ENCODE data around the gene HPS5.
"Not testable (repeated sequence)": the region's sequence is repeated elsewhere in the genome, so short reads cannot be mapped to it uniquely, and the experiment has no call there.

The HPS5 gene

GRCh38 chr11:18285841-18286240 lies 36.1 kb downstream of the HPS5 start:
- DNase-seq (ENCODE audit: low read depth), result no peak
- H3K4me3 ChIP-seq (ENCODE audit: low read depth, low read length), result no peak overlapping the region

- H3K4me3 ChIP-seq (ENCODE audit: low read depth, low read length), result no peak overlapping the region
- no peak for DNase-seq (ENCODE audit: low read depth)
Observed at GRCh38 chr11:18282626-18283025, 39.3 kb downstream of the HPS5 start.

GRCh38 chr11:18280438-18281045 lies 41.4 kb downstream of the HPS5 start:
- H3K4me3 ChIP-seq (ENCODE audit: low read depth, low read length), result no peak overlapping the region
- DNase-seq (ENCODE audit: low read depth), result no peak

- no peak overlapping the region for H3K4me3 ChIP-seq (ENCODE audit: low read depth, low read length)
- DNase-seq (ENCODE audit: low read depth), result no peak
Observed at GRCh38 chr11:18277565-18278271, 44.2 kb downstream of the HPS5 start.

GRCh38 chr11:18271206-18271605 lies 50.7 kb downstream of the HPS5 start:
- H3K4me3 ChIP-seq (ENCODE audit: low read depth, low read length), result no peak overlapping the region
- no peak for DNase-seq (ENCODE audit: low read depth)

- no peak for DNase-seq (ENCODE audit: low read depth)
Observed at GRCh38 chr11:18270102-18270501, 51.8 kb downstream of the HPS5 start.

GRCh38 chr11:18269252-18269651 lies 52.7 kb downstream of the HPS5 start:
- DNase-seq (ENCODE audit: low read depth), result not testable (repeated sequence)

More at GRCh38 chr11:18270102-18270501, 51.8 kb downstream of the HPS5 start:
- no peak overlapping the region for H3K4me3 ChIP-seq (ENCODE audit: low read depth, low read length)

GRCh38 chr11:18267335-18268133 lies 54.4 kb downstream of the HPS5 start:
- H3K4me3 ChIP-seq (ENCODE audit: low read depth, low read length); DNase-seq (ENCODE audit: low read depth): not testable (repeated sequence)

More at GRCh38 chr11:18269252-18269651, 52.7 kb downstream of the HPS5 start:
- H3K4me3 ChIP-seq (ENCODE audit: low read depth, low read length), result not testable (repeated sequence)

- peak; percentile 20 for DNase-seq (ENCODE audit: low read depth)
- no peak within 1 kb of the TSS for H3K4me3 ChIP-seq (ENCODE audit: low read depth, low read length)
Observed at GRCh38 chr11:18265949-18266348, 56.0 kb downstream of the HPS5 start, which contains the start of gene SAA1. TSS of gene SAA1 (plus strand) at chr11:18266264. CDS start at chr11:18266888, 624 bp downstream.

- no peak overlapping the region for H3K4me3 ChIP-seq (ENCODE audit: low read depth, low read length)
- no peak for DNase-seq (ENCODE audit: low read depth)
Observed at GRCh38 chr11:18264677-18265555, 57.0 kb downstream of the HPS5 start.

GRCh38 chr11:18264035-18264434 lies 57.9 kb downstream of the HPS5 start:
- DNase-seq (ENCODE audit: low read depth), result no peak
- no peak overlapping the region for H3K4me3 ChIP-seq (ENCODE audit: low read depth, low read length)

- H3K4me3 ChIP-seq (ENCODE audit: low read depth, low read length); DNase-seq (ENCODE audit: low read depth): not testable (repeated sequence)
Observed at GRCh38 chr11:18262681-18263350, 59.1 kb downstream of the HPS5 start.

GRCh38 chr11:18261721-18262120 lies 60.2 kb downstream of the HPS5 start:
- no peak overlapping the region for H3K4me3 ChIP-seq (ENCODE audit: low read depth, low read length)
- no peak for DNase-seq (ENCODE audit: low read depth)

GRCh38 chr11:18259259-18259658 lies 62.7 kb downstream of the HPS5 start:
- H3K4me3 ChIP-seq (ENCODE audit: low read depth, low read length), result no peak overlapping the region
- no peak for DNase-seq (ENCODE audit: low read depth)

GRCh38 chr11:18254781-18255361 lies 67.1 kb downstream of the HPS5 start:
- no peak for DNase-seq (ENCODE audit: low read depth)
- H3K4me3 ChIP-seq (ENCODE audit: low read depth, low read length), result no peak overlapping the region

GRCh38 chr11:18253778-18254338 lies 68.1 kb downstream of the HPS5 start:
- H3K4me3 ChIP-seq (ENCODE audit: low read depth, low read length), result no peak overlapping the region
- no peak for DNase-seq (ENCODE audit: low read depth)

- no peak for DNase-seq (ENCODE audit: low read depth)
- H3K4me3 ChIP-seq (ENCODE audit: low read depth, low read length), result no peak overlapping the region
Observed at GRCh38 chr11:18253233-18253632, 68.7 kb downstream of the HPS5 start.

GRCh38 chr11:18248561-18248960 lies 73.4 kb downstream of the HPS5 start, which contains the start of gene SAA2:
TSS of gene SAA2 (minus strand) at chr11:18248668. CDS start at chr11:18248011, 657 bp downstream.
- no peak for DNase-seq (ENCODE audit: low read depth)
- H3K4me3 ChIP-seq (ENCODE audit: low read depth, low read length), result no peak within 1 kb of the TSS

All from skeletal muscle cell (primary cell).